H7 (cell line): ENCODE results near the gene YIPF5. TPM values are rescaled to one million over a fixed set of nuclear protein-coding genes. Genes with fewer than 3 reads are reported as not detected.

Experiments used
- DNase-seq: peaks from one replicate; pipeline ENCODE4 v3.0.0; 2012
- H3K27me3 ChIP-seq: 2 replicates; pipeline ENCODE4 v1.6.0; 2011; ENCODE audit warnings: mild to moderate bottlenecking, low read length; ENCODE audit not compliant: control insufficient read depth, insufficient read depth
- H3K36me3 ChIP-seq: replicated peaks from 2 replicates; pipeline ENCODE4 v1.5.1; 2011; ENCODE audit warnings: low read length; ENCODE audit not compliant: control insufficient read depth, insufficient read depth
- H3K4me3 ChIP-seq: 2 replicates; pipeline ENCODE4 v1.5.1; 2011; ENCODE audit warnings: low read depth, mild to moderate bottlenecking, control low read depth, low read length, moderate library complexity; ENCODE audit not compliant: insufficient read depth
- total RNA-seq: library from RNA; depleted of rRNA; stranded (reverse); fragments of >200 nt; shearing (Covaris generic); gene quantifications from 2 replicates; pipeline ENCODE4 v1.2.3, GENCODE V29; 2014; rRNA removed

YIPF5 gene
- total RNA-seq, 1 experiment from 2014 or later: 28.5 TPM

- no peak for DNase-seq
- Histone ChIP-seq H3K27me3 (no peaks in the 10 kb centered on the region), H3K36me3 (no peaks in the 10 kb centered on the region)
Measured at GRCh38 chr5:144125163-144125726, 45.2 kb downstream of the YIPF5 start.

DNA sequence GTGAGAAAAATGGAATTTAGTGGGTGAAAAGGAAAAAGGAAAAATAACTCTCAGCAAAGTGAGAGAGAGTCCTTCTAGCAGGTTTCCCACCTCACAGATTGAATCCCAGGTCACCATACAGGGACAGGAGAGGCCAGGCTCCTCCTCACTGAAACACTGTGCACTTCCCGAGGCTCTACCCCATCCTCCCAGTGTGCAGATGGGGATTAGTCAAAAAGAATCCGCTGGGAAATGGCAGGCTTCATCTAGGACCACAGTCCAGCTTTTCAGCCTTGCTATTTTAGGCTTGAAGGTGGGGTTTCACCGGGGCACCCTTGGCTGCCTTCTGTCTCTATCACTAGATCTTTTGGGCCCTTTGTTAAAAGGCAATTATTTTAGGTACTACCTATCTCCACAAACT is 47.8 kb downstream of the YIPF5 start:
- no peak for DNase-seq
- Histone ChIP-seq H3K36me3 (no peaks in the 10 kb centered on the region), H3K4me3 (no peak overlapping the region), H3K27me3 (no peaks in the 10 kb centered on the region)

More at GRCh38 chr5:144125163-144125726, 45.2 kb downstream of the YIPF5 start:
- no peak overlapping the region for H3K4me3 ChIP-seq

- no peaks in the 10 kb centered on the region for H3K27me3 ChIP-seq
- H3K4me3 ChIP-seq: no peak overlapping the region
- H3K36me3 ChIP-seq: no peaks in the 10 kb centered on the region
- no peak for DNase-seq
Measured at GRCh38 chr5:144122081-144122480, 48.4 kb downstream of the YIPF5 start.

- no peaks in the 10 kb centered on the region for H3K27me3 ChIP-seq
- H3K4me3 ChIP-seq: no peak overlapping the region
- H3K36me3 ChIP-seq: no peaks in the 10 kb centered on the region
- DNase-seq: no peak
Measured at GRCh38 chr5:144121577-144121976, 48.9 kb downstream of the YIPF5 start.

- H3K36me3 ChIP-seq: no peaks in the 10 kb centered on the region
- no peaks in the 10 kb centered on the region for H3K27me3 ChIP-seq
- no peak for DNase-seq
- H3K4me3 ChIP-seq: no peak overlapping the region
Measured at GRCh38 chr5:144120661-144121180, 49.7 kb downstream of the YIPF5 start.

GRCh38 chr5:144117412-144117811 is 53.0 kb downstream of the YIPF5 start:
- H3K4me3 ChIP-seq: no peak overlapping the region
- no peaks in the 10 kb centered on the region for H3K27me3 ChIP-seq
- no peak for DNase-seq
- no peaks in the 10 kb centered on the region for H3K36me3 ChIP-seq

DNA sequence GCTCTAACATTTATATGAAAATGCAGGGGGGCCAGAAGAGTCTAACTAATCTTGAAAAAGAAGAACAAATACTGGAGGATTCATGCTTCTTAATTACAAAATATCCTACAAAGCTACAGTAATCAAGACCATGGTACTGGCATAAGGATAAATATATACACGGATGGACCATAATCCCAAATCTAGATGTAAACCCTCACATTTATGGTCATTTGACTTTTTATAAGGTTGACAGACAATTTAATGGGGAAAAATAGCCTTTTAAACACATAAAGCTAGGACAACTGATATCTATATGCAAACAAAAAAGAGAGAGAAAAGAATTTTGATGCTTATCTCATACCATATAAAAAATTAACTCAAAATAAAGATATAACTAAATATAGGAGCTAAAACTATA is 55.9 kb downstream of the YIPF5 start:
- Histone ChIP-seq H3K4me3 (no peak overlapping the region), H3K27me3 (no peaks in the 10 kb centered on the region), H3K36me3 (no peaks in the 10 kb centered on the region)
- no peak for DNase-seq

Other genes starting within 250 kb of the YIPF5 start
- 0.04 TPM in 1 of 2 replicates, not detected in the other for gene KCTD16, start 214 bp upstream of the YIPF5 start, total RNA-seq